Gastroesophageal sphincter (tissue), 4 donors: ENCODE measurements around the gene MMP20. TPM values are rescaled to one million over a fixed set of nuclear protein-coding genes. Genes with fewer than 3 reads are reported as not detected.

Experiments
- ATAC-seq: fragments of 150-250 bp; one replicate; pipeline ENCODE4 v1.9.1; 2016; ENCODE audit warnings: mild to moderate bottlenecking, moderate library complexity
- H3K27ac ChIP-seq, 4 donors: fragments of 200-600 bp; sonication (generic) in 3 of 4; 1 replicate in 3 of 4; 2 replicates in 1 of 4; pipeline ENCODE4 v1.5.1; 2016 to 2019
- H3K27me3 ChIP-seq: fragments of 200-600 bp; sonication (generic); one replicate; pipeline ENCODE4 v1.5.1; 2019
- H3K36me3 ChIP-seq, 2 donors: fragments of 200-600 bp; sonication (generic); one replicate each; pipeline ENCODE4 v1.5.1; 2019; ENCODE audit warnings: control low read depth in 1 of 2
- H3K4me1 ChIP-seq, 3 donors: fragments of 200-600 bp; sonication (generic); 1 replicate in 2 of 3; 2 replicates in 1 of 3; pipeline ENCODE4 v1.5.1; 2016 to 2019; ENCODE audit warnings: control low read depth in 2 of 3
- H3K4me3 ChIP-seq, 2 donors: fragments of 200-600 bp; sonication (generic); one replicate each; pipeline ENCODE4 v1.5.1; 2019; ENCODE audit warnings: mild to moderate bottlenecking in 1 of 2, moderate library complexity in 1 of 2
- H3K9me3 ChIP-seq, 3 donors: fragments of 200-600 bp; sonication (generic); one replicate each; pipeline ENCODE4 v1.5.1; 2017 to 2019; ENCODE audit warnings: control low read depth in 2 of 3
- CTCF ChIP-seq, 4 experiments: fragments of 200-600 bp in 2 of 4; fragments of 450-650 bp in 2 of 4; sonication (generic) in 1 of 4; IDR thresholded peaks; one replicate each; pipeline ENCODE4 v1.5.1; 2017 to 2019; ENCODE audit warnings: antibody characterized with exemption in 4 of 4, mild to moderate bottlenecking in 2 of 4, moderate library complexity in 2 of 4
- EP300 ChIP-seq: sonication (generic); formaldehyde crosslinking; IDR thresholded peaks from one replicate; pipeline ENCODE4 v1.6.1; 2017; ENCODE audit warnings: antibody characterized with exemption, mild to moderate bottlenecking
- POLR2A ChIP-seq, 2 donors: fragments of 450-650 bp; IDR thresholded peaks; one replicate each; pipeline ENCODE4 v1.6.1; 2017; ENCODE audit warnings: antibody characterized with exemption in 2 of 2, mild to moderate bottlenecking in 2 of 2, moderate library complexity in 1 of 2
- POLR2AphosphoS5 ChIP-seq: sonication (generic); formaldehyde crosslinking; IDR thresholded peaks from one replicate; pipeline ENCODE4 v1.6.1; 2017; ENCODE audit warnings: antibody characterized with exemption
- WGBS, 2 donors: methylation state at CpG; one replicate each; pipeline ENCODE4 v1.1.5; 2018; ENCODE audit warnings: low coverage in 1 of 2; 5-methylcytosine and 5-hydroxymethylcytosine counted together
- total RNA-seq, 4 donors: library from RNA; depleted of rRNA; stranded (reverse); fragments of >200 nt; gene quantifications; one replicate each; pipeline ENCODE4 v1.1.0, GENCODE V29; 2016

The MMP20 gene
- total RNA-seq, 4 donors from 2014 or later, result not detected

GRCh38 chr11:102591160-102591718, 33.9 kb downstream of the MMP20 start:
- no peak overlapping the region for H3K4me3 ChIP-seq
- no peaks in the 10 kb centered on the region for H3K4me1 ChIP-seq
- H3K27me3 ChIP-seq, result no peaks in the 10 kb centered on the region
- no peaks in the 10 kb centered on the region for H3K9me3 ChIP-seq
- no peak overlapping the region for H3K27ac ChIP-seq
- 69 to 87% methylated on average over 4 to 5 of the region's 5 CpGs for WGBS, 2 donors
- TF ChIP-seq CTCF (IDR thresholded peaks at IDR 0.05), result no peak
- ATAC-seq, result no peak
- H3K36me3 ChIP-seq, result no peaks in the 10 kb centered on the region

- H3K4me1 ChIP-seq, result no peaks in the 10 kb centered on the region
- H3K36me3 ChIP-seq, result no peaks in the 10 kb centered on the region
- 60 to 90% methylated on average over 4 to 6 of the region's 6 CpGs for WGBS, 2 donors
- H3K27me3 ChIP-seq, result no peaks in the 10 kb centered on the region
- no peak overlapping the region for H3K4me3 ChIP-seq
- TF ChIP-seq POLR2AphosphoS5, result no peak
- no peak for TF ChIP-seq EP300
- TF ChIP-seq POLR2A (IDR thresholded peaks at IDR 0.05), result no peak
- TF ChIP-seq CTCF (IDR thresholded peaks at IDR 0.05), result no peak
- no peak overlapping the region for H3K27ac ChIP-seq
- ATAC-seq, result no peak
- no peaks in the 10 kb centered on the region for H3K9me3 ChIP-seq
These were observed 34.7 kb downstream of the MMP20 start for GRCh38 chr11:102590276-102591049.

GRCh38 chr11:102589047-102589459, 36.1 kb downstream of the MMP20 start:
- TF ChIP-seq CTCF (IDR thresholded peaks at IDR 0.05) (no peak), EP300 (no peak), POLR2A (IDR thresholded peaks at IDR 0.05) (no peak), POLR2AphosphoS5 (no peak)
- 69 to 83% methylated on average over 1 to 2 of the region's 2 CpGs for WGBS, 2 donors
- H3K27me3 ChIP-seq, result no peaks in the 10 kb centered on the region
- H3K27ac ChIP-seq, result no peak overlapping the region
- no peak for ATAC-seq
- H3K4me3 ChIP-seq, result no peak overlapping the region
- no peaks in the 10 kb centered on the region for H3K4me1 ChIP-seq
- H3K9me3 ChIP-seq, result no peaks in the 10 kb centered on the region
- H3K36me3 ChIP-seq, result no peaks in the 10 kb centered on the region

- Histone ChIP-seq H3K4me3 (no peak overlapping the region), H3K27me3 (no peaks in the 10 kb centered on the region), H3K4me1 (no peaks in the 10 kb centered on the region), H3K36me3 (no peaks in the 10 kb centered on the region), H3K9me3 (no peaks in the 10 kb centered on the region), H3K27ac (no peak overlapping the region)
- TF ChIP-seq POLR2A (IDR thresholded peaks at IDR 0.05) (no peak), POLR2AphosphoS5 (no peak), EP300 (no peak), CTCF (IDR thresholded peaks at IDR 0.05) (no peak)
- 92 to 100% methylated on average over 1 of the region's 1 CpG for WGBS, 2 donors
- ATAC-seq, result no peak
These were observed 37.4 kb downstream of the MMP20 start for GRCh38 chr11:102587722-102588121.
